Activated T-cell treated with anti-CD3 and anti-CD28 coated beads, Interleukin-2, amount 50 U/mL, for 72 hours (primary cell): ENCODE data around the gene NRCAM. TPM values are rescaled to one million over a fixed set of nuclear protein-coding genes. Genes with fewer than 3 reads are reported as not detected.

Source experiments
- ATAC-seq, 2 donors: fragments of 150-1000 bp; cut with Tn5 transposase; replicated peaks in 1 of 2; 2 replicates each; pipeline ENCODE4 v1.10.0; 2021; ENCODE audit warnings: moderate library complexity in 2 of 2, mild to moderate bottlenecking in 1 of 2
- DNase-seq, 2 donors: peaks; one replicate each; pipeline ENCODE4 v3.0.0; 2021 to 2022; ENCODE audit warnings: mixed read lengths in 1 of 2
- H3K27ac Mint-ChIP-seq: one replicate; pipeline ENCODE4 v1.8.0; 2022; ENCODE audit warnings: mild to moderate bottlenecking, moderate library complexity, mixed read lengths
- H3K27me3 Mint-ChIP-seq: one replicate; pipeline ENCODE4 v1.8.0; 2022; ENCODE audit warnings: low read depth, mixed read lengths
- H3K36me3 Mint-ChIP-seq, 2 donors: one replicate each; pipeline ENCODE4 v1.8.0; 2022; ENCODE audit warnings: mixed read lengths in 2 of 2, mild to moderate bottlenecking in 1 of 2; ENCODE audit not compliant: insufficient read depth in 2 of 2
- H3K4me1 Mint-ChIP-seq: one replicate; pipeline ENCODE4 v1.8.0; 2022; ENCODE audit warnings: low read depth, mixed read lengths
- H3K4me3 Mint-ChIP-seq, 2 donors: one replicate each; pipeline ENCODE4 v1.8.0; 2022; ENCODE audit warnings: mild to moderate bottlenecking in 2 of 2, mixed read lengths in 2 of 2, moderate library complexity in 2 of 2
- H3K9me3 Mint-ChIP-seq, 2 donors: one replicate each; pipeline ENCODE4 v1.8.0; 2022; ENCODE audit warnings: mixed read lengths in 2 of 2
- total RNA-seq, 2 donors: library from RNA; stranded (reverse); gene quantifications; one replicate each; pipeline ENCODE4 v1.2.3, GENCODE V29; 2022

The NRCAM gene
- total RNA-seq, 2 donors from 2014 or later: 2.5 to 4.1 TPM

DNA sequence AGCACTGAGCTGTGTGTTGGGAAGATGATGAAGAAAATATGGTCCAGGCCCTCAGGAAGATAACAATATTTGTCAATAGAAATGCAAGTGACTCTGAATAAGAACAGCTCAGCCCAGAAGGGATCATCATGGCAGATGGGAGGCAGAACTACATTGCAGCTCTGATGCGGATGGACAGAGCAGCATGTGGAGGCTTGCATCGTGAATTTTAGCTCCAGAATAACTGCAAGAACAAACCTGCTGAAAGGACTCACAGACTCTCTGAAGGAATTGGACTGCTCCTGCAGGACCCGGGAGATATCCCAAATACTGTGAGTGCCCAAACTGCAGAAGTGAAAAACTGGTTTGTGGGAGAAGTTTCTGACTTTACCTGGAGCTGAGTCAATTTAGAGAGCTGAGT lies 245.4 kb downstream of the NRCAM start:
- DNase-seq (no peak), ATAC-seq (no peak)
- Mint-ChIP-seq H3K27ac (no peak overlapping the region), H3K4me1 (peaks cover 7% of the 10 kb centered on the region), H3K36me3 (peaks cover 2 to 3% of the 10 kb centered on the region in 2 donors), H3K27me3 (no peaks in the 10 kb centered on the region), H3K4me3 (no peak overlapping the region), H3K9me3 (peaks cover 0 to 2% of the 10 kb centered on the region in 2 donors)

DNA sequence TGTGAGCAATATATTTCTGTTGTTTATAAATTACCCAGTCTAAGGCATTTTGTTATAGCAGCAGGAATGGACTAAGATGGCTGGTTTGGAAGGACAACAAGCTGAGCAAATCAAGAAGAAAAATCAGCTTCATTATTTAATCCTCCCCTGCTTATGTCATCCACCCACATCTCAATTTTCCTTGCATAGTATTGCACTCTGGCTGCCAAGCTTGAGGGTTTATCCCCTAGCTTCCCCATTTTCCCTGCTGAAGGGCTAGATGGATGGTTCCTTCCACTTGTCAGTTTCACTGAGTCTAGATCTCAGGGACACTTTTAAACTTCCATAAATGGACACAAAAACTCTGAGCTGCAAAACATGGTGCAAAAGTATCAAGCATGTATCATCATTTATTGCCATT lies 250.9 kb downstream of the NRCAM start:
- Mint-ChIP-seq H3K27me3 (no peaks in the 10 kb centered on the region), H3K36me3 (no peaks in the 10 kb centered on the region), H3K4me1 (no peaks in the 10 kb centered on the region), H3K27ac (no peak overlapping the region), H3K4me3 (no peak overlapping the region), H3K9me3 (no peaks in the 10 kb centered on the region)
- DNase-seq (no peak), ATAC-seq (no peak)

DNA sequence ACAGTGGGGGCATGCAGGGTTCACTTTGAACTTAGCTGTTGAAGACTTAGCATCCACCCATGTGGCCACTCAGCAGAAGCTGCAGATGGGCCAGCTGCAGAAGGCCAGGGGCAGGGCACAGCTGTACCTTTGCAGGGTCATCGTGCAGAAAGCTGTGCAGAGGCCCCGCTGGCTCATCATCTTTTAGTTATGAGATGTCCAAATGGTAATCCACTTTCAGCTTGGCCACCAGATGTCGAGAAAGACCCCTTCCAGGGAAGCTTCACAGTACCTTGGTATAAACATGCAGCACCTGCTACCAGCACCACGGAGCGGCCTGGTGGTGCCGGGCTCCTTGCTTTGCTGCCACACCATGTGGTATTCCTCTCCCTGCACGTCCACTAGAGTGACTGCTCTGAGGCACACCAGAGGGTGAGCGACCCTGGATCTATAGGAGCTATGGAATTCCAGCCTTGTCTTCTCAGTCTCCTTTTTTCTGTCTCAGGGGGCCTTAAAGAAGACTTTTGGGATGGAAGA lies 251.9 kb downstream of the NRCAM start:
- Mint-ChIP-seq H3K36me3 (no peaks in the 10 kb centered on the region), H3K4me3 (no peak overlapping the region), H3K27me3 (no peaks in the 10 kb centered on the region), H3K9me3 (no peaks in the 10 kb centered on the region), H3K27ac (no peak overlapping the region), H3K4me1 (no peaks in the 10 kb centered on the region)
- ATAC-seq: no peak
- no peak for DNase-seq

DNA sequence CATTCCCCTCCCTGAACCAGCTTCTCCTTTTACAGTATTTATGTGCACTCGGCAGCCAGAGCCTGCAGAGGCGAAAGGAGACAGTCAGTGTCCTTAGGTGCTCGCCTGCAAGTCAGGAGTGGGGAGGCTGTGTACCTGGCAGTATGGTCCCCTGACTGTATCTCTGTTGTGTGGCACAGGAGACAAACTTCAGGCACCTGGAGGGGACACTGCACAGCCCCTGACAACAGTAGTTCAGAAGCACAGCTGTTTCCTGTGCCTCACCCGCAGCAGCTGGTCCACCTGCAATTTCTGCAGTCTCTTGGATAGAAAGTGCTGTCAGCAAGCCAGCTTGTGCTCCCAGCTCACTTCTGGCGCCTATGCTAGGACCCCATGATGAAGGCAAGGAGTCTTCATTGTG lies 252.7 kb downstream of the NRCAM start:
- Mint-ChIP-seq H3K27me3 (no peaks in the 10 kb centered on the region), H3K9me3 (no peaks in the 10 kb centered on the region), H3K27ac (no peak overlapping the region), H3K36me3 (no peaks in the 10 kb centered on the region), H3K4me1 (no peaks in the 10 kb centered on the region), H3K4me3 (no peak overlapping the region)
- no peak for ATAC-seq
- DNase-seq: no peak

DNA sequence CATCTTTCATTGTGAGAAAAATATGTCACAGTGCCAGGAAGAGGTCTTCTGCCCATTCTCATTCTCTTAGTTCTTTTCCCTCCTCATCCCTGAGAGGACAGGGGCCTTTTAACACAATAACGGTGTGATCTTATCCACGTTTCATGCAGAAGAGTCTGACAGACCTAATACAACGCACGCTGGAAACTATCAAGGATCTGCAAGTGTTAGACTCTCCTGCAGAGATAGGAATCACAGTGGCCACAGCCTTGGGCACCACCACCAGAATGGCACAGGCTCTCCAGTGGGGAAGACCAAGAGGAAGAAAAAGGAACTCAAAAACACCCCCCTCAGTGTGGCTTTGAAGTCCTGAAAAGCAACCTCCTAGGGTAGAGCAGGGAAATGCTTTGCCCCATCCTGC lies 253.5 kb downstream of the NRCAM start:
- Mint-ChIP-seq H3K4me3 (no peak overlapping the region), H3K4me1 (no peaks in the 10 kb centered on the region), H3K27ac (no peak overlapping the region), H3K9me3 (no peaks in the 10 kb centered on the region), H3K27me3 (no peaks in the 10 kb centered on the region), H3K36me3 (no peaks in the 10 kb centered on the region)
- ATAC-seq: no peak
- no peak for DNase-seq

DNA sequence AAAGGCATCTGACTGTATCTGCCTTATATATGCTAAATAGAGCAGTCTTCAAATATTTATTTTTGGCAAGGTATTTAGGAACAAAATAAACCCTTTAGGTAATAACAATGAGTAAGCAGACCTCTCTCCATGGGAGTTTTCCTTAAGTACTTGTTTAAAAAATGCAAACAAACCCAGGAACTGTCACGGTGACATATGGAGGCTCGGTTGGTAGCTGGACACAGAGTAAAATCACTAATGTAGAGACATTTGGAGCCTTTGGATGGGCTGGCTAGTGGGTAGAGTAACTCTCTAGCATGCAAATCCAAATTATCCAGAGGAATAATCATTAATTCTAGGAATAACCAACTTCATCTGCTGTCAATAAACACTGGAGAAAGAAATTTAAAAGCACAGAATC lies 254.5 kb downstream of the NRCAM start:
- DNase-seq (no peak), ATAC-seq (no peak)
- H3K4me3 Mint-ChIP-seq: no peak overlapping the region
- no peaks in the 10 kb centered on the region for H3K27me3 Mint-ChIP-seq
- H3K9me3 Mint-ChIP-seq: no peaks in the 10 kb centered on the region
- no peaks in the 10 kb centered on the region for H3K36me3 Mint-ChIP-seq
- H3K27ac Mint-ChIP-seq: no peak overlapping the region
- no peaks in the 10 kb centered on the region for H3K4me1 Mint-ChIP-seq

DNA sequence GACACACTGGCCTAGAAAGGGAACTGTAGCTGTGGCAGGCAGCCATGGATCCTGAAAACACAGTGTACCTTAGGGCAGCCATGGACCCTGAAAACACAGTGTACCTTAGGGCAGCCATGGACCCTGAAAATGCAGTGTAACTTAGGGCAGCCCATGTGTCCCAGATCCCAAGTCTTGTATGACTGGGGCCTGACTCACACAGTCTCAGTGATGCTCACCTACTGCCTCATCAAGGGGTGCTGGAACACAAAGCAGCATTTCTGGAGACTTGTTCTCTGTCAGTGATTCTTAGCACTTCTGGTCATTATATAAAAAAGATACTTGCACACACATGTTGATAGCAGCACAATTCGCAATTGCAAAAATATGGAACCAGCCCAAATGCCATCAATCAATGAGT lies 255.9 kb downstream of the NRCAM start:
- H3K27me3 Mint-ChIP-seq: no peaks in the 10 kb centered on the region

DNA sequence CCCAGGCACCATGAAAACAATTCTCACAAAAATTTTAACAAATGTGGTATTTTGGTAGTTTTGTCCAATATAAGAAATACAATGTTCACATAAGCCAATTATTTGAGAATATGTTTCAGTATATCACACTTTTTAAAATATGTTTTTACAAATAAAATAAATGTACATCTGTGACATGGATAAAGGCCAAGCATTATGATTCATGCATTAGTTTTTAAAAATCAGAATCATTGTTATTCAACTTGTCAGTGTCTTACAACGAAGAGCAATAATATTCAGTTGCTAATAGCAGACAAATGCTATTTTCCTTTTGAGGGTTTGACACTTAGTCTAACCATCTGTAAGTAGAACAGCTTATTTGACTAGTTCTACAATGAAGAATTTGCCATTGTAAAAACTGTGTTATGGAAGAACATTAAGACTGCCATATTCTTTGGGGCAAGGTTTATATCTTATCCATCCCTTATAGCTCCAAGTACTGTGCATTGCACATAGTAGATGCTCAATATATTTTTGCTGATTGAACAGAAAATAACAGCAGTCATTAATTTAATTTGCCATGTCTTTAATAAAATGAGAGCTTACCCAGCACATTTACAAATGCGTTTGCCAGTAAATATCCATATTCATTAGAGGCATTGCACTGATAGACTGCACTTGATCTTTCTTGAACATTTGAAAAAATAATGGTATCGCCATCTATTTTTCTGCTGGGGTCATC lies 258.7 kb downstream of the NRCAM start:
- Mint-ChIP-seq H3K4me1 (no peaks in the 10 kb centered on the region), H3K36me3 (no peaks in the 10 kb centered on the region), H3K4me3 (no peak overlapping the region), H3K9me3 (no peaks in the 10 kb centered on the region), H3K27ac (no peak overlapping the region), H3K27me3 (no peaks in the 10 kb centered on the region)
- no peak for DNase-seq
- ATAC-seq: no peak

More for the DNA sequence above, 255.9 kb downstream of the NRCAM start:
- Mint-ChIP-seq H3K9me3 (no peaks in the 10 kb centered on the region), H3K36me3 (no peaks in the 10 kb centered on the region), H3K4me1 (no peaks in the 10 kb centered on the region), H3K27ac (no peak overlapping the region), H3K4me3 (no peak overlapping the region)
- DNase-seq (no peak), ATAC-seq (no peak)

DNA sequence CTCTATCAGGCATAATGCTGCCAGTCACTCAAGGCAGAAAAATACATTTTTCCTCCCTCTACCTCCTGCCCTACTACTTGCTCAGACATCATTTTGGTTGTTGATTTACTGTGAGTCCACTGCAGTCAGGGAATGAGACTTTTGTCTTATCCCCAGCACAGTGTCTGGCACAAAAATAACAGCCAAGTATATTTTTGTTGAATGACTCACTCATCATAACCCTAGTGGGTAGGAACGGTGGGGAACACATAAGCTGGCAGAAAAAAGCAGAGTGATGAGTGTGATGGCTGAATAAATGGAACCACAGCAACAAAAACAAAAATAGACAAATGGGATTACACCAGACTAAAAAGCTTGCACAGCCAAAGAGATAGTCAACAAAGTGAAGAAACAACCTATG lies 260.2 kb downstream of the NRCAM start:
- DNase-seq (no peak), ATAC-seq (no peak)
- H3K27ac Mint-ChIP-seq: peak overlapping the region; percentile 50
- no peaks in the 10 kb centered on the region for H3K9me3 Mint-ChIP-seq
- no peaks in the 10 kb centered on the region for H3K27me3 Mint-ChIP-seq
- no peaks in the 10 kb centered on the region for H3K36me3 Mint-ChIP-seq
- H3K4me3 Mint-ChIP-seq: no peak overlapping the region
- no peaks in the 10 kb centered on the region for H3K4me1 Mint-ChIP-seq

DNA sequence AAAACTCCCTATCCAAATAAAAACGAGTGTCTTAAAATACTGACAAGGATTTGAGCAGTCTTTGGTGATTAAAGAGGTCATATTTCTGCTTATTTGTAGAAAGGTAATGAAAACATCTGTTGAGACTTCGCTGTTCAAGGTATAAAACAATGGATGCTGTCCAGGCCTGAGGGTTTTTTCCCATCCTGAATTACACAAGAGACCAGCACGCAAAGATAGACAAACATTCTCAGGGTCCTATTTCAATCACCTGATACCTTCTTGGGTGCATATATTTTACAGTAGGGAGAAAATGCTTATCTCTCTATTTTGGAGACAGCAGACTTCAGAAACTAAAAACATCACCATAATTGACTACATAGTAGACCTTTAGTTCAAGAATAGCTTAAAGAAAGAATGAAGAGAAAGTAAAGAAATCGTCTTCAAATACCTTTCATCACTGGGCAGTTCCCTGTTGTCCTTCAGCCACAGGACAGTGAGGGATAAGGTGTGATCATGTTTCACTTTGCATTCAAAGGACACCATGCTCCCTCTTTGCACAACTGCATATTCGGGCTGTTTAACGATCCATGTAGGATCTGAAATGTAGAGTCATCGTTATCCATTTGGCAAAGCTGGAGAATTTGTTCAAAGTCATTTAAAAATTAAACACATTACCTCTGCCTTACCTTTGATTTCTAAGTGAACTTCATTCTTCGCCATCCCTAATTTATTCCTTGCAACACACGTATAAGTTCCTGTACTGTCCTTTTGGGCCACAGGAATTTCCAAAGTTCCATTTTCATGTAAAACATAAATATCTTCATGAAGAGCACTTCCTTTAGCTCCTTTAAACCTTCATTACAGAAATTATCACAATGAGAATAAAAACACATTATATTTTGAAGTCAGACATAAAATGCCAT lies 262.4 kb downstream of the NRCAM start:
- Mint-ChIP-seq H3K36me3 (no peaks in the 10 kb centered on the region), H3K27me3 (no peaks in the 10 kb centered on the region), H3K27ac (peak overlapping the region; percentile 49), H3K4me1 (no peaks in the 10 kb centered on the region), H3K4me3 (no peak overlapping the region), H3K9me3 (no peaks in the 10 kb centered on the region)
- no peak for DNase-seq
- ATAC-seq: no peak

DNA sequence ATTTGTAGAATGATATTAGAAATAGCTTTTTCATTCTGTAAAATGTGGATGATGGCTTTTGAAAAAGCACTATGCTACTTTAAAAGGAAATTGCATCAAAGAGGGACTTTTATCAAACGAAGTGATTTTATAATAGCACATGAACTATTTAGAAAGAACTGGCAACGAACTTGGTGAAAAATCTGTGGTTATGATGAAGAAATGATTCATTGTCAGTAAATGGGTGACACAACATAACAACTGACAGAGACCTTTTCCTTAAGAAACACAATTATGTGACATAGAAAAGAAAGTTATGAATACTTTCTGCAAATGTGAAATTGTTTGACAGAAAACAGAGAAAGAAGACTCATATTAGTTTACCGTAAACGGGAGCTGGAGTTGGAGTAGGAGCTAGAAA lies 265.3 kb downstream of the NRCAM start:
- DNase-seq: no peak
- peak overlapping the region; percentile 60 for H3K27ac Mint-ChIP-seq
- ATAC-seq: peak in 1 of 2 donors; percentile 58
- no peaks in the 10 kb centered on the region for H3K27me3 Mint-ChIP-seq
- peaks cover 0 to 2% of the 10 kb centered on the region in 2 donors for H3K9me3 Mint-ChIP-seq
- peak overlapping the region in 1 of 2 donors; percentile 56 for H3K4me3 Mint-ChIP-seq
- peaks cover 0 to 1% of the 10 kb centered on the region in 2 donors for H3K36me3 Mint-ChIP-seq
- H3K4me1 Mint-ChIP-seq: no peaks in the 10 kb centered on the region

DNA sequence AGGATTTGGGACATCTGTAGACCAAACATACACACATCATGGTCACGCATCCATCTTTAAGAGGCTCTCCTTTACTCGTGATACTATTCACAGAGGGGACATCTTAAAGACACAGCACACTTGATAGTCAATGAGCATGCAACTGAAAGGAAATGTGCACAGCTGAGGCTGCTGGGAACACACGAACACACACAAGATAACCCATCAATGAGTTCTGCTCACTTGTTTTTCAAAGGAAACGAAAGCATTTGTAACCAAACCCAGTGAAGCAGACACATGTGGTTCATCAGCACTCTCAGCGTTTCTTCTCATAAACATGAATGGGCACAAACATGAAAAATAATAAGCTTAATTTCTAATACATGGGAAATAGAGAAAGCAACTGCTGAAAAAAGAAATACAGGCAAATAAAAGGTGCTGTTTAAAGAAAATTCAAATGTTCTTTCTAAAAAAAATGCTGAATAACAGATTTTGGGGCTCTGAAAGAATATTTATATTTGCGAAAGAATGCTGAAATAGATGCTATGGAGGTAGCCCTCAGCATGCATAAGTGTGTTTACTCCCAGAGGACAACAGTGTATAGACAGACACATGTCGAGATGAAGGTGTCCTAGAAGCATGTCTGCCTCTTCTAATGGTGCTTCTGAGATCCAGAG lies 266.4 kb downstream of the NRCAM start:
- DNase-seq: no peak
- peaks cover 0 to 2% of the 10 kb centered on the region in 2 donors for H3K9me3 Mint-ChIP-seq
- no peaks in the 10 kb centered on the region for H3K27me3 Mint-ChIP-seq
- peaks cover 0 to 1% of the 10 kb centered on the region in 2 donors for H3K36me3 Mint-ChIP-seq
- H3K4me1 Mint-ChIP-seq: no peaks in the 10 kb centered on the region
- no peak overlapping the region for H3K27ac Mint-ChIP-seq
- ATAC-seq: peak; percentile 22 to 70
- peak overlapping the region in 1 of 2 donors; percentile 40 for H3K4me3 Mint-ChIP-seq

DNA sequence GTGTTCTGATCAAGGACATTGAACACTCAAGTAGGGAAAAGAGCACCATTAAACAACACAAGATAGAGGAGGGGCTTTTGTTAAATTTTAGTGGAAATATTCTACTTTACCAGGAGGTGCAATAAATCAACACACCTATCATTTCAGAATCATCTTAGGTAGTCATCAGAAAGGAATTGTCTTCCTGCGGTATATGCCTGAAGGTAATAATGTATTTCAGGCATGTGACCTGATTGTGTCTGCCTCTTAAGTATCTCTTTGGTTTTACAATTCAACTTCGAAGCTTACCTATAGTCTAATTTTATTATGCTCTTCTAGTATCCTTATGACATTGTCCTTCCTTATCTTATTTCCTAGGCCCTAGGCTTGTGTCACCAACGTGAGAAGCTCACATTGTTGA lies 267.5 kb downstream of the NRCAM start:
- H3K4me1 Mint-ChIP-seq: no peaks in the 10 kb centered on the region
- no peak overlapping the region for H3K4me3 Mint-ChIP-seq
- H3K36me3 Mint-ChIP-seq: peaks cover 0 to 1% of the 10 kb centered on the region in 2 donors
- H3K27me3 Mint-ChIP-seq: no peaks in the 10 kb centered on the region
- H3K27ac Mint-ChIP-seq: no peak overlapping the region
- DNase-seq: no peak
- ATAC-seq: no peak
- peaks cover 0 to 2% of the 10 kb centered on the region in 2 donors for H3K9me3 Mint-ChIP-seq
